CD4-positive, alpha-beta memory T cell (primary cell): ENCODE results near the gene MAD1L1. TPM values are rescaled to one million over a fixed set of nuclear protein-coding genes. Genes with fewer than 3 reads are reported as not detected.

Experiments used
- CTCF ChIA-PET: fragments of 350-600 bp; sonication (Branson Sonifier 250); formaldehyde crosslinking; loops from one replicate; lab custom pipeline; 2021; ENCODE audit warnings: inconsistent platforms; ENCODE audit not compliant: partially characterized antibody; lab: Charles Lee
- POLR2A ChIA-PET: fragments of 350-600 bp; sonication (Branson Sonifier 250); formaldehyde crosslinking; loops from one replicate; lab custom pipeline; 2021; ENCODE audit not compliant: partially characterized antibody; lab: Charles Lee
- DNase-seq, 5 donors: peaks; one replicate each; pipeline versions ENCODE4 v3.0.0 to v3.0.0-alpha.2; 2020 to 2022; ENCODE audit warnings: mixed read lengths in 1 of 5
- H3K27ac ChIP-seq: one replicate; pipeline ENCODE4 v1.7.0; 2013; ENCODE audit warnings: low read depth, low read length
- H3K27me3 ChIP-seq: 2 replicates; pipeline ENCODE4 v1.7.0; 2013; ENCODE audit warnings: mild to moderate bottlenecking, low read length, moderate library complexity; ENCODE audit not compliant: insufficient read depth
- H3K36me3 ChIP-seq: 2 replicates; pipeline ENCODE4 v1.7.0; 2013; ENCODE audit warnings: mild to moderate bottlenecking, low read length, moderate library complexity; ENCODE audit not compliant: insufficient read depth
- H3K4me1 ChIP-seq: 2 replicates; pipeline ENCODE4 v1.7.0; 2013; ENCODE audit warnings: mild to moderate bottlenecking, low read length, moderate library complexity; ENCODE audit not compliant: insufficient read depth
- H3K4me3 ChIP-seq, 2 donors: one replicate each; pipeline ENCODE4 v1.7.0; 2013; ENCODE audit warnings: low read length in 2 of 2, mild to moderate bottlenecking in 1 of 2
- H3K9me3 ChIP-seq, 2 donors: one replicate each; pipeline ENCODE4 v1.7.0; 2013; ENCODE audit warnings: low read length in 2 of 2, control low read depth in 1 of 2; ENCODE audit not compliant: control insufficient read depth in 1 of 2
- H3K27ac Mint-ChIP-seq, 7 donors: one replicate each; pipeline ENCODE4 v1.8.0; 2020 to 2021; ENCODE audit warnings: mixed read lengths in 7 of 7, mild to moderate bottlenecking in 6 of 7, inconsistent platforms in 3 of 7, moderate library complexity in 3 of 7
- H3K27me3 Mint-ChIP-seq, 2 donors: one replicate each; pipeline ENCODE4 v1.8.0; 2020 to 2021; ENCODE audit warnings: mixed read lengths in 2 of 2
- H3K36me3 Mint-ChIP-seq, 2 donors: one replicate each; pipeline ENCODE4 v1.8.0; 2020 to 2021; ENCODE audit warnings: mixed read lengths in 2 of 2, inconsistent platforms in 1 of 2, mild to moderate bottlenecking in 1 of 2
- H3K4me1 Mint-ChIP-seq, 4 donors: one replicate each; pipeline ENCODE4 v1.8.0; 2020 to 2021; ENCODE audit warnings: mixed read lengths in 4 of 4, mild to moderate bottlenecking in 1 of 4
- H3K4me3 Mint-ChIP-seq, 8 donors: one replicate each; pipeline ENCODE4 v1.8.0; 2020 to 2021; ENCODE audit warnings: mixed read lengths in 8 of 8, mild to moderate bottlenecking in 7 of 8, moderate library complexity in 6 of 8, inconsistent platforms in 3 of 8
- H3K9me3 Mint-ChIP-seq, 8 donors: one replicate each; pipeline ENCODE4 v1.8.0; 2020 to 2021; ENCODE audit warnings: mixed read lengths in 8 of 8, mild to moderate bottlenecking in 5 of 8, inconsistent platforms in 3 of 8, moderate library complexity in 1 of 8
- intact Hi-C: fragments of 100-400 bp; cut with micrococcal nuclease; formaldehyde crosslinking; loops from one replicate; pipeline ENCODE4 v1.15.1; 2023
- polyA plus RNA-seq, 2 donors: library from polyadenylated mRNA; unstranded; fragments of 300-500 nt; fragmentation: Illumina TruSeq; gene quantifications; one replicate each; pipeline ENCODE4 v1.2.3, GENCODE V29; 2021
- total RNA-seq, 2 experiments: library from RNA; stranded (reverse); gene quantifications; one replicate each; pipeline ENCODE4 v1.2.3, GENCODE V29; 2021

The MAD1L1 gene
- total and polyA plus RNA-seq, 4 experiments from 2014 or later: 89.9 to 132 (median 110) TPM

- Histone ChIP-seq H3K36me3 (no peaks in the 10 kb centered on the region), H3K27me3 (no peaks in the 10 kb centered on the region), H3K4me1 (no peaks in the 10 kb centered on the region), H3K9me3 (no peaks in the 10 kb centered on the region), H3K27ac (no peak overlapping the region), H3K4me3 (no peak overlapping the region)
- H3K27me3 Mint-ChIP-seq: no peaks in the 10 kb centered on the region
- H3K4me3 Mint-ChIP-seq: no peak overlapping the region
- H3K36me3 Mint-ChIP-seq: peaks cover 9 to 12% of the 10 kb centered on the region in 2 donors
- ChIA-PET POLR2A (no interaction called here), CTCF (no interaction called here)
- H3K9me3 Mint-ChIP-seq: peaks cover 0 to 2% (median 0%) of the 10 kb centered on the region in 8 donors
- peak overlapping the region in 3 of 7 donors; percentile 15 to 69 (median 55) for H3K27ac Mint-ChIP-seq
- DNase-seq: no peak
- intact Hi-C loops: no loop called here
- H3K4me1 Mint-ChIP-seq: peaks cover 5 to 10% (median 7%) of the 10 kb centered on the region in 4 donors
Measured at GRCh38 chr7:1975581-1975980, 257.2 kb downstream of the MAD1L1 start.

- H3K4me3 Mint-ChIP-seq: no peak overlapping the region
- no peak for DNase-seq
- H3K36me3 Mint-ChIP-seq: peaks cover 9 to 12% of the 10 kb centered on the region in 2 donors
- Histone ChIP-seq H3K36me3 (no peaks in the 10 kb centered on the region), H3K27me3 (no peaks in the 10 kb centered on the region), H3K27ac (no peak overlapping the region), H3K9me3 (no peaks in the 10 kb centered on the region), H3K4me3 (no peak overlapping the region), H3K4me1 (no peaks in the 10 kb centered on the region)
- ChIA-PET CTCF (no interaction called here), POLR2A (no interaction called here)
- H3K9me3 Mint-ChIP-seq: peaks cover 0 to 2% (median 0%) of the 10 kb centered on the region in 8 donors
- intact Hi-C loops: no loop called here
- H3K4me1 Mint-ChIP-seq: peaks cover 5 to 10% (median 7%) of the 10 kb centered on the region in 4 donors
- no peaks in the 10 kb centered on the region for H3K27me3 Mint-ChIP-seq
- H3K27ac Mint-ChIP-seq: peak overlapping the region in 3 of 7 donors; percentile 15 to 69 (median 55)
Measured at GRCh38 chr7:1975179-1975578, 257.6 kb downstream of the MAD1L1 start.

- H3K27me3 ChIP-seq: no peaks in the 10 kb centered on the region
- Mint-ChIP-seq H3K27me3 (no peaks in the 10 kb centered on the region), H3K36me3 (peaks cover 9 to 12% of the 10 kb centered on the region in 2 donors), H3K9me3 (peaks cover 0 to 2% (median 0%) of the 10 kb centered on the region in 8 donors), H3K4me1 (peaks cover 10 to 16% (median 12%) of the 10 kb centered on the region in 4 donors), H3K4me3 (no peak overlapping the region), H3K27ac (peak overlapping the region in 3 of 7 donors; percentile 37 to 48 (median 43))
- H3K9me3 ChIP-seq: no peaks in the 10 kb centered on the region
- POLR2A ChIA-PET: interaction anchor here (0.5 kb wide), 1 partner anchor 183 kb away, joined by 4 read pairs; no protein-coding TSS in a partner anchor
- intact Hi-C loops: no loop called here
- DNase-seq: no peak
- no peak overlapping the region for H3K4me3 ChIP-seq
- peaks cover 4% of the 10 kb centered on the region for H3K4me1 ChIP-seq
- H3K36me3 ChIP-seq: no peaks in the 10 kb centered on the region
- H3K27ac ChIP-seq: no peak overlapping the region
- CTCF ChIA-PET: no interaction called here
Measured at GRCh38 chr7:1974290-1975101, 258.2 kb downstream of the MAD1L1 start.

DNA sequence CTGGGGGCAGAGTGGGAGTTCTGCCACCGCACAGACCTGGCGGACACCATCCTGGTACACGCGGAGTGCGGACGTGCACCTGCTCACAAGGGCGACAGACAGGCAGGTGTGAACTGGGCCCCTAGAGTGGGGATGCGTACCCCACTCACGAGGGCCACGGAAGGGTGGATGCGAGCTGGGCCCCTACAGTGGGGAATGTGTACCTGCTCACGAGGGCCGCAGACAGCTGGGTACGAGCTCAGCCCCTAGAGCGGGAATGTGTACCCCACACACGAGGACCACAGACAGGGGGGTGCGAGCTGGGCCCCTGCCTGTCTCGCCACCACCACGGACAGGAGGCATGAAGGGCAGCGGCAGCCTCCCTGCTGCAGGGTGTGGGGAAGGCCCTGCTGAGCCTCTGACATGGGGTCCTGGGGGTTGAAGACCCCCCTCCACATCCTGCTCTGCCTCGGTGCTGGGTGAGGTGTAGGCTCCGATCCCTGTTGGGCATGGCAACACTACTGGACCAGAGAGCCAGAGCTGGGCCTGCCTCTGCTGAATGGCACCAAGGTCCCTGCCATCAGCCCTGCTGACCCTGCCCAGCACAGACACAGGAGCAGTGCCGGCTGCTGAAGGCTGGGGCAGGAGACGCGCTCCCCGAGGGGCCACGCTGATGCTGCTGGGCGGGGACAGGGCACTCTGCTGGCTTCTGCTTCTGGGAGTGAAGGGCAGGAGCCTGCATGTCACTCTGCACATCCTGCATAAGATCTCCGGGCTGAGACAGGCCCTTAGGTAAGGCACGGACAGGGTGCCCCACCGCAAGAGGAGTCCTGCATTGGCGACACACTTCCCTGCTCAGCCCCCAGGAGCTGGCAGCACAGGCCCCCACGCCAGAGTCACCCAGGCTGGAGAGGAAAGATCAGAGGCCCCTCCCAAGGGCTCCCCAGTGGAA, 259.2 kb downstream of the MAD1L1 start:
- no peak for DNase-seq
- Mint-ChIP-seq H3K27me3 (no peaks in the 10 kb centered on the region), H3K4me3 (no peak overlapping the region), H3K9me3 (peaks cover 0 to 2% (median 0%) of the 10 kb centered on the region in 8 donors), H3K27ac (peak overlapping the region in 2 of 7 donors; percentile 42 to 43), H3K36me3 (peaks cover 9 to 12% of the 10 kb centered on the region in 2 donors), H3K4me1 (peaks cover 13 to 23% (median 14%) of the 10 kb centered on the region in 4 donors)
- no peak overlapping the region for H3K27ac ChIP-seq
- ChIA-PET POLR2A (interaction anchor here (0.5 kb wide), 1 partner anchor 182 kb away, joined by 4 read pairs; no protein-coding TSS in a partner anchor), CTCF (no interaction called here)
- H3K4me3 ChIP-seq: no peak overlapping the region
- no peaks in the 10 kb centered on the region for H3K36me3 ChIP-seq
- intact Hi-C loops: no loop called here
- H3K4me1 ChIP-seq: peaks cover 8% of the 10 kb centered on the region
- no peaks in the 10 kb centered on the region for H3K27me3 ChIP-seq
- no peaks in the 10 kb centered on the region for H3K9me3 ChIP-seq

- intact Hi-C loops: no loop called here
- no peaks in the 10 kb centered on the region for H3K36me3 ChIP-seq
- H3K27ac ChIP-seq: no peak overlapping the region
- ChIA-PET CTCF (no interaction called here), POLR2A (no interaction called here)
- Mint-ChIP-seq H3K4me3 (no peak overlapping the region), H3K4me1 (peaks cover 14 to 27% (median 15%) of the 10 kb centered on the region in 4 donors), H3K36me3 (peaks cover 11 to 16% of the 10 kb centered on the region in 2 donors), H3K27me3 (no peaks in the 10 kb centered on the region), H3K27ac (peak overlapping the region in 1 of 7 donors; percentile 42), H3K9me3 (peaks cover 0 to 2% (median 0%) of the 10 kb centered on the region in 8 donors)
- H3K9me3 ChIP-seq: no peaks in the 10 kb centered on the region
- DNase-seq: no peak
- H3K4me3 ChIP-seq: no peak overlapping the region
- no peaks in the 10 kb centered on the region for H3K27me3 ChIP-seq
- peaks cover 8% of the 10 kb centered on the region for H3K4me1 ChIP-seq
Measured at GRCh38 chr7:1972744-1973143, 260.0 kb downstream of the MAD1L1 start.

DNA sequence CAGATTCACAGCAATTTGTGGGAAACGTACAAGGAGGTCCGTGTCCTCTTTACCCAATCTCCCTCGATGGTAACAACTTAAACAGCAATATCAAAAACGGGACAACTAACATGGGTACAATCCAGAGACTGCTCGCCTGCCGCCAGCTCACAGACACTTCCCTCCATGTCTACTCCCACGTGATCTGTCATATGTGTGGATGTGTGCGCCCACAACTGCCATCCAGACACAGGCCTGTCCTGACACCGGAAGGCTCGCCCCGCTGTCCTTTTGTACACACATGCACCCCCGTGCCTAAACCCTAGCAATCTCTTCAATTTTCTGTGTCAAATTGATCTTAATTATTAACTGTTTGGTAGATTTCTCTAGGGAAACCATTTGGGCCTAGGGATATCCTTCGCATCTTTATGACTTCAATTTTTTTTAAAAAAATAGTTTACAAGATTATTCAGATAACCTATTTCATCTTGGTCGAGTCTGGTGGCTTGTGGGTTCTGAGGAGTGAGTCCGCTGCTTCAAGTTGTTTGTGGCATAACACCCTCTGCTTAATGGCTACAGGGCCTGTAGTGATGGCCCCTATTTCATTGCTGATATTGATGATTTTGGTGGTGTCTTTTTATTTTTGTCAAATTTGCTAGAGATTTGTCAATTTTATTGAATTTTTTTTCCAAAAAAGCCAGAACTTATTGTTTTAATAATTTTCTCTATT, 260.6 kb downstream of the MAD1L1 start:
- POLR2A ChIA-PET: no interaction called here
- no peak for DNase-seq
- H3K27ac Mint-ChIP-seq: peak overlapping the region in 1 of 7 donors; percentile 25

More for the DNA sequence above, 260.6 kb downstream of the MAD1L1 start:
- Mint-ChIP-seq H3K4me1 (peaks cover 14 to 27% (median 17%) of the 10 kb centered on the region in 4 donors), H3K9me3 (peaks cover 0 to 2% (median 0%) of the 10 kb centered on the region in 8 donors), H3K4me3 (no peak overlapping the region), H3K36me3 (peaks cover 15 to 23% of the 10 kb centered on the region in 2 donors), H3K27me3 (no peaks in the 10 kb centered on the region)
- peaks cover 8% of the 10 kb centered on the region for H3K4me1 ChIP-seq
- no peak overlapping the region for H3K4me3 ChIP-seq
- H3K9me3 ChIP-seq: no peaks in the 10 kb centered on the region
- intact Hi-C loops: no loop called here
- CTCF ChIA-PET: no interaction called here
- no peaks in the 10 kb centered on the region for H3K36me3 ChIP-seq
- no peaks in the 10 kb centered on the region for H3K27me3 ChIP-seq
- H3K27ac ChIP-seq: no peak overlapping the region
